ENCODE results near the gene ATP2A1.
A peak's percentile ranks its signal among the peaks of the same experiment; 100 is the strongest.
"Not testable (repeated sequence)": the region's sequence is repeated elsewhere in the genome, so short reads cannot be mapped to it uniquely, and the experiment has no call there.

The ATP2A1 gene

DNA sequence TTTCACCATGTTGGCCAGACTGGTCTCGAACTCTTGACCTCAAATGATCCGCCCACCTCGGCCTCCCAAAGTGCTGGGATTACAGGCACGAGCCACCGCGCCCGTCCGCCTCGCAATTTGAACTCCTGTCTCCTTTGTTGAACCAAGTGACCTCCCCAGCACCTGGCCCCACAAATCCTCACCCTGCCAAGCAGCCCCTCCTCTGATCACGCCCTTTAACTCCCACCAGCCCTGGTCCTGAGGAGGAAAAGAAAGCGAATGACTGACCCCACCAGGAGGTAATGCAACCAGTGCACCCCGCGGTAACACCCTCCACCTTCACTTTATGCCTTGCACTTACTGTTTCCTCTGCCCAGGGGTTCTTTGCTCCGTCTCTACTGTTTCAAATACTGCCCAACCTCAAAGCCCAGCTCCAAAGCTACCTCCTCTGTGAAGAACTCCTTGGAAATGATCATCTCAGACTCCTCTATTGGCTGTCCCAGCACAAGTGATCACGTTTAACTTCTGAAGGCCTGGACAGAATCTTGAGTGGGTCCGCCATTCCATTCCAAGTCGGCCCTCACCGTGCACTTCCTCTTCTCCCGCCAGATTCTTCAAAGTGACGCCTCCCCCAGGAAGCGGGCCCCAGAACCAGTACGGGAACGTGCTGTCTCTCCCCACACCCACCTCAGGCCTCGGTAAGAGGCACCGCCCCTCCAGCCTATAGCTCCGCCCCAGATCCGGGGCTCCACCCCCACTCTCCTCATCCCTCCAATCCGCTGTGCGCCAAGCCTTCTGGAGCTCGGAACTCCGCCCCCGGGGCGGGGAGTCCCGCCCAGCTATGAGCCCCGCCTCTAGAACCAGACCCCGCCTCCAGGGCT, 57.9 kb downstream of the ATP2A1 start:
- peak; percentile 80 for DNase-seq (ENCODE audit: low spot score)

DNA sequence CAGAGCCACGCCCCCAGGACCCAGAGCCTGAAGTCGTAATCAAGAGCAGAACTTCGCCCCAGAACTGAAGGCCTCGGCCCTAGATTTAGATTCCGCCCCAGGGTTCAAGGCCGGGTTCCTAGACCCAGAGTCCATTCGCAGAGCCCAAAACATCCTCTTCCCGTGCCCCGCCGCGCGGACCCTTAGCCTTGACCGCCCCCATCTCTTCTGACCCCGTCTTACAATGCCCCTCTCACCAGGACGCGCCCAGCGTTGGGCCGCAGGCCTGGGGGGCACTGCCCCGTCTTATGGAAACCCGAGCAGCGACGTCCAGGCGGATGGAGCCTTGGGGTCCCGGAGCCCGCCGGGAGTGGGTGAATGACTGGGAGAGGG, 58.5 kb downstream of the ATP2A1 start:
- DNase-seq (ENCODE audit: low spot score), result no peak

DNA sequence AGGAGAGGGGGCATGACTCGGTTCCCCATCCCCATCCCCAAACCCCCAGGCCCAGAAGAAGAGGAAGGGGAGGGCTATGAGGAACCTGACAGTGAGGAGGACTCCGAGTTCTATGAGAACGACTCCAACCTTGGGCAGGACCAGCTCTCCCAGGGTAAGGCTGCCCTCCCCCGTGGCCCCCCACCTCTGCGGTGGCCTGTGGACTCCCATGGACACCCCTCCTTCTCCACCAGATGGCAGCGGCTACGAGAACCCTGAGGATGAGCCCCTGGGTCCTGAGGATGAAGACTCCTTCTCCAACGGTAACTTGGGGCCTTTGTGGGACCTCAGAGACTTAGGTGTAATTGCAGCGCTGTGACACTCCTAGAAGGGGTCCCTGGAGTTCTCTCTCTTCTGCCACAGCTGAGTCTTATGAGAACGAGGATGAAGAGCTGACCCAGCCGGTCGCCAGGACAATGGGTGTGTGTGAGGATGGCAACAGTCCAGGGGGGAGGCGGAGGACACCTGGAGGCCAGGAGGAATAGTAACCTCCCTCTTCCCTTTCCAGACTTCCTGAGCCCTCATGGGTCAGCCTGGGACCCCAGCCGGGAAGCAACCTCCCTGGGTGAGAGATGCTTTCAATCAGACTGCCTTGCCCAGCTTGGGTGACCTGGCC, 59.1 kb downstream of the ATP2A1 start:
- no peak for DNase-seq (ENCODE audit: low spot score)

DNA sequence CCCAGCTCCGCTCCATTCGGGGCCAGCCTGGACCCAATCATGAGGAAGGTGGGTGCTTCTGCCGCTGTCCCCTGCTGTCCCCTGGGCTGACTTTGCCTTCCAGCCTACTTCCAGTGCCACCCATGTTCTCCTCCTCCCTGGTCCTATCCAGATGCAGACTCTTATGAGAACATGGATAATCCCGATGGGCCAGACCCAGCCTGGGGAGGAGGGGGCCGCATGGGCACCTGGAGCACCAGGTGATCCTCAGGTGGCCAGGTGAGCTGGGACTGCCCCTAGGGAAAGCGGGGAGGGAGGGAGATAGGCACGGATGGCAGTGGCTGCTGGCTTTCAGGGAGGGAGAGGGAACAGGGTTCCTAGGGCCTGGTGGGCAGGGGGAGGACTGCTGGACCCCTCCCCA, 60.4 kb downstream of the ATP2A1 start:
- DNase-seq (ENCODE audit: low spot score), result no peak

DNA sequence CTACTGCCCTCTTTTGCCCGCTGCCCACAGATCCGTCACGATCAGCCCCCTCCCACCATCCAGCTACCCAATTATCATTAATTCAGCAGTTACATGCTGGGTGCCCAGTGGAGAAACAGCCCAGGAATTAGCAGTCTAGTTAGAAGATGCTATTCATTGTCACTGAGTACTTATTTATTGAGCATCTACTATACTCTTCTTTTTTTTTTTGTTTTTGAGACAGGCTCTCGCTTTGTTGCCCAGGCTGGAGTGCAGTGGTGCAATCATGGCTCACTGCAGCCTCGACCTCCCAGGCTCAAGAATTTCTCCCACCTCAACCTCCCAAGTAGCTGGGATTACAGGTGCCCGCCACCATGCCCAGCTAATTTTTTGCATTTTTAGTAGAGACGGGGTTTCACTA, 61.5 kb downstream of the ATP2A1 start:
- DNase-seq (ENCODE audit: low spot score), result not testable (repeated sequence)

DNA sequence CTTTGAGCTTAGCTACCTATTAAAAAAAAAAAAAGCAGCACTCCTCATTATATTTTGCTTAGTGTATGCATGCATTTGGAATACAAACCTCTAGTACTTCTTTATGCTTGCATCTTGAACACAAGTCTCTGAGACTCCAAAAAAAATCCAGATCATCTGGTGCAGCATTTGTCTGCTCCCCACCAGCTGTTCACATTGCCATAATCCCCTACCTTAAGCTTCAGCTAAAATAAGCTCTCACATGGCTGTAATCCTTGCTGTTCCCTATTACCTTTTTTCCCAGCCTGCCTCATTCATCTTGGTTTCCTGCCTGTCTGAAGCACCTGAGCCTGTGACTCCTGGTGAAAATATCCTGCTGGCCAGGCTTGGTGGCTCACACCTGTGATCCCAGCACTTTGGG, 65.0 kb downstream of the ATP2A1 start:
- no peak for DNase-seq (ENCODE audit: low spot score)

DNA sequence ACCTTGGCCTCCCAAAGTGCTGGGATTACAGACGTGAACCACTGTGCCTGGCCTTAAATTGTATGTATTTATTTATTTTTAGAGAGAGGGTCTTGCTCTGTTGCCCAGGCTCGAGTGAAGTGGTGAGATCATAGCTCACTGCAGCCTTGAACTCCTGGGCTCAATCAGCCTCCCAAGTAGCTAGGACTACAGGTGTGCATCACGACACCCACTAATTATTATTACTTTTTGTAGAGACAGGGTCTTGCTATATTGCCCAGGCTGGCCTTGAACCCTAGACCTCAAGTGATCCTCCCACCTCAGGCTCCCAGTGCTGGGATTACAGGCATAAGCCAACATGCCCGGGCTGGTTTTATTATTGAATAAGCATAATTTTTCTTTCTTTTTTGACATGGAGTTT, 68.4 kb downstream of the ATP2A1 start:
- DNase-seq (ENCODE audit: low spot score), result no peak

DNA sequence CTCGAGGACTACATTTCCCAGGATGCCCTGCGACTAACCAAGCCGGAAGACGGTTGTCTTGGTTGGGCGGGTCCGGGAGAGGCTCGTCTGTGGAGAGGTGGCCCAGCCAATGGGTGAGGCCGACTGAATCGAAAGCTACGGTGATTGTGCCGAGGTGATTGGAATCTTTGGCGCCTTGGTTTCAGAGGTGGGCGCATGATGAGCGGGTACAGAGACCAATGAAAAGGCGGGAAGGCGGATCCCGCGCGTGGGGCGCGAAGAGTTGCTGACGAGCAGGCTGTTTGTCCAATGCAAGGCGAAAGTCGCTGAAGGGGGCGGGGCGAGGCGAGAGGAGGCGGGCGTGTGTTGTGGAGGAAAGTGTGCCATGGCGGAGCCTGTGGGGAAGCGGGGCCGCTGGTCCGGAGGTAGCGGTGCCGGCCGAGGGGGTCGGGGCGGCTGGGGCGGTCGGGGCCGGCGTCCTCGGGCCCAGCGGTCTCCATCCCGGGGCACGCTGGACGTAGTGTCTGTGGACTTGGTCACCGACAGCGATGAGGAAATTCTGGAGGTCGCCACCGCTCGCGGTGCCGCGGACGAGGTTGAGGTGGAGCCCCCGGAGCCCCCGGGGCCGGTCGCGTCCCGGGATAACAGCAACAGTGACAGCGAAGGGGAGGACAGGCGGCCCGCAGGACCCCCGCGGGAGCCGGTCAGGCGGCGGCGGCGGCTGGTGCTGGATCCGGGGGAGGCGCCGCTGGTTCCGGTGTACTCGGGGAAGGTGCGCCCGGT, 72.5 kb downstream of the ATP2A1 start, which contains the start of gene NFATC2IP:
Gene NFATC2IP (plus strand): TSS at position 290 of the 762 bp plus-strand sequence. CDS start 75 bp downstream, at position 365.
- peak; percentile 99 for DNase-seq (ENCODE audit: low spot score)

DNA sequence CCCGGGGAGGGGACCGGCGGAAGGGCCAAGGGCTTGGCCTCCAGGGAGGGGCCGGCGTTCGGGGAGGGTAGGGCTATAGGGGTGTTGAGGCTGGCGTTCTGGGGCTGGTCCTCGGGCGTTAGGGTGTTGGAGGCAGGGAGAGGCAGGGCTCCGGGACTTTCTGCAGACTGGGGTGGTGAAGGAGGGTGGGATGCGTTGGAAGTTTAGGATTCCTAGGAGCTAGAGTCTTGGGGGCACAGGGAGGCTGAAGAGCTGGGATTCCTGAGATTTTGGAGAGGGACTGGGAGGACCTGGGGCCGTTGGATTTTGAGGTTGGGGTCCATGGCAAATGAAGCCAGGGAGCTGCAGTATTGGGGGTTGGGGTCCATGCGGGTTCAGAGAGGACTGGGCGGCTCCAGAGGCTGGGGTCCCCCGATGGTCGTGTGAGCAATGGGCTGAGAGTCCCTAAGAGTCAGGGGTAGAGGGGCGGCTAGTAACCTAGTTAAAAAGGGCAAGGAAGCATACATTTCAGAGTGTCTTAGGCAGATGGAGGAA, 73.2 kb downstream of the ATP2A1 start:
- DNase-seq (ENCODE audit: low spot score), result no peak
